ENCODE results near the gene NUDT15.

Gene NUDT15

DNA sequence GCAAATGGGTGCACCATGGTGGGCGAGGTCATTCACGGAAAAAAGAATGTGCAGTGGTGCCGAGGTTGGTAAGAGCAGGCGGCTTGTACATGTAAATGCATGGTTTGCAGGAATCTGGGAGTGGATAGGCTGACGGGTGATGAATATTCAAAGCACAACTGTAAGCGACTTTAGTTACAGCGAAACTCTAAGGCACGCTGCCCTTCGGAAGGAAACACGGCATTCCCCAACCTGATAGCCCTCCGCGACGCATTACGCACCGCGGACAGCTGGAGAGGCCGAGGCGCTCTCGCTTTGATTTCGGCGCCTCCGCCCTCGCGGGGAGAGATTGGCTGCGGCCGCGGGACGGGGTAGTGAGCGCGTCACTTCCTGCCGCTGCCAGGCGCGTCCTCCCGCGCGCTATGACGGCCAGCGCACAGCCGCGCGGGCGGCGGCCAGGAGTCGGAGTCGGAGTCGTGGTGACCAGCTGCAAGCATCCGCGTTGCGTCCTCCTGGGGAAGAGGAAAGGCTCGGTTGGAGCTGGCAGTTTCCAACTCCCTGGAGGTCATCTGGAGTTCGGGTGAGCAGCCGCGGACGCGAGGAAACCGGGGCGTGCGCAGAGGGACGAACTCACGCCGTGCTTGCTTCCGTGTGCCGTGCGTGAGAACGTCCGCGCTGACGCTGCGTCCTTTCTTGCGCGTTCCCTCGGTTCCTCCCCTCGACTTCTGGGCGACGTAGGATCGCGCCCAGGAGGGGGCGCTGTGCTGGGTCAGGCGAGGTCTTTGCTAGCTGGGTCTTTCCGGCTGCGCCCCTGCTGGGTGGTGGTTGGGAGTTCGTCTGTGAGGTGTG is at the start of gene NUDT15:
Gene NUDT15, plus strand, starts transcription at position 381 of the 828 bp plus-strand sequence. Its CDS starts 21 bp downstream, at position 402.
- DNase-seq, result peak; percentile 100

DNA sequence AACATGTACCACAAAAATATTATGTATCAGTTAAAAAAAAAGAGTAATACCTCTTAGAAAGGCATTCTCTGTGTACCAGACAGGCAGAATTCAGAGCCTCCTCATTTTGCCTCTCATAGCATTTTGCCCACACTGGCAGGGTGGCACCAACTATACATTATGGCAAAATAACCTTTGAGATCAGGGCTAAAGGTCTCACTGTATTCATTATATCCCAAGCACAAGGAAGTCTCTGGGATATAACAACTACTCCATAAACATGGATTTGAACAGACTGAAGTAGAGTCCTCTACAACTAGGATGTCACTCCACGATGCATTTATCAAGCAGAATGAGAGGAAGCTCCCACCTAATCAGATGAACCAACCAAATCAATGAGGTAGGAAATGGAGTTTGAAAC is 47.1 kb upstream of the NUDT15 start:
- no peak for DNase-seq

DNA sequence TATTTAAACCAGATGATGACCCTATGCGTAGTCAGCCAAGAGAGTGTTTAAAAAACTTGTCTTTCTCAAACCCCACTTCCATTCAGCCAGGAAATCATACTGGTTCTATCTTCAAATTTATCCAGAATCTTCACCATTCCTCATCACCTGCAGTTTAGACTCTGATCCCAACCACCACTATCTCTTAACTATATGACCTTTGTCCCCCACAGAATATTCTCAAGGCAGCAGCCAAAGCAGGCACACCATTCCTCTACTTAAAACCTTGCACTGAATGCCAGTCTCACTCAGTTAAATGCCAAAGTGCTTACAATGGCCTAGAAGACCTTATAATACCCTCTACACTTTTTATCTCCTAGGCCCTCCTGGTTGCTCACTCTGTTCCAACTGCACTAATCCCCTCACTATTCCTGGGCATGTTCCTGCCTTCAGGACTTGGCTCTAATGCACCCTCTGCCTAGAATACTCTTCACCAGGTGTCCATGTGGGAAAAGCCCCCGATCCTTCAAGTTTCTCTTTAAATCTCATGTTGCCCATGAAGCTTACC is 46.5 kb upstream of the NUDT15 start:
- no peak for DNase-seq

DNA sequence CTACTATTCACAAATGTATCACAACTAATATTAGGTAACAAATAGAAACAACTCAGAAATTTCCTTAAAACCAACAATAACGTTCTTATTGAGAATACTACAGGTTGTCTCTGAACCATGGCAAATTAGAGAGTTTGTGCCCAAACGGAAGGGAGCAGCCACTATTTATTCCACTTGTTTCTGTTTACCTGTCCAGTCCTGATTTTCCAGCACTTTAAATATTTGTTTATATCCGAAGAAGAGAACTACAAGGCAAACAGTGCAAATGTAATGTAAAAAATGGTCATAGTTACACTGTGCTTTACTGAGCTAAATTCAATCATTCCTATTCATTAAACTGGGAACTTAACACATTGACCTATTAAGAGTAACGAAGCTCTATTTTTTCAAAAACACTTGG is 45.7 kb upstream of the NUDT15 start:
- DNase-seq, result no peak

DNA sequence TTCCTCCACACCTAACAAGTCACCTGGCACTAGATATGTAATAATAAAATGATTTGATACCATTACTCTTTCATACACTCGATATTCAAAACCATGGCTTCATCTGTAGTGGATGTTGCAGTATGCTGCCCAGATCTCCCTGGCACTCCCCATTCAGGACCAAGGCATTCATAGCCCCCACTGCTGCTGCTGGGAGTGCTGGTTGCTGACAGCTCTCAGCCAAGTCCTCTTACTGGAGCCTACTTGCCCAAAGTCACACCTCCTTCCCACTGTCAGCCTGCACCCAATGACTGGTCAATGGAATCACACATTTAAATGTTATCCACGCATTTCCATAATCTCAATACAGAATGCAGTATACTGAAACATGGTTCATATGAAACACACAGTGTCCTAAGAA is 40.1 kb upstream of the NUDT15 start:
- no peak for DNase-seq

DNA sequence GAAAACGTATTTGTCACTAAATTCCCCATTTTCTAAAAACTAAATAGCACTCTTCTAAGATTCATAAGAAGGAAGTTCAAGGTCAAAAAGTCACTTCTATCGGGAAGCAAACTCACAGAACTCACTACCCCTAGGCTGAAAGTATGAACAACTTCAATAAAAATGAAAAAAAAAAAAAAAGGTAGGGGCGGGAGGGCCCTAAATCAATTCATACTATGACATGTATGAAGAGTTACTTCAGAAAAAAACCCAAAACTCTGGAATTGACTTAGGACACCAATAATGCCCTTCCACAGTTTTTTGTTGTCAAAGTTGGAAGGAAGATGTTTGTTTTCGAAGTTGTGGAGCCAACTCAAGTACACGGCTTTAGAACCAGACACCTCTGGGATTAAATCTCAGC is 37.6 kb upstream of the NUDT15 start:
- DNase-seq, result no peak

DNA sequence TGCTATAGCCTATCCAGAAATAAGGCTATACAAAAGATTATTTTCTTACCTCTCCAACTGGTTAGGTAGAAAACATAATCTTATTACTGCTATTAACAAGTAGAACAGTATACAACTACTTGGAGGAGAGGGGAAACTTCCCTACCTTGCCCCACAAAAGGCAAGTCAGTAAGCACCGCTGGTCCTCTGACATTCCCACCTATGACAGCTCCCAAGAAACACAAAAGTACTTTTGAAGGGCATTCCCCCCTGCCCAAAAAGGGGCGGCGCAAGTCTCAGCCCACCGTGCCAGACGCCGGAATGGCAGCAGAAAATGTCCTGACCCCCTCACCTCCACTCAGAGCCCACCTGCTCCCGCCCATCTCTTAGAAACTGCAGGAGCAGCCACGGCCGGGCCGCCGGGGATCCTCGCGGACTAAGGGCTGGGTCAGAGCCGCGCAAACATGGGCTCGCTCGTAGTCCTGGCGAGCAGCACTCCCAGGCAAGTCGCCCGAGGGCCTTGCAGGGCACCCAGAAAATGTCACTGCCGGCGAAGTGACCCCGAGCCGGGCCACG is 36.9 kb upstream of the NUDT15 start:
- DNase-seq, result no peak

DNA sequence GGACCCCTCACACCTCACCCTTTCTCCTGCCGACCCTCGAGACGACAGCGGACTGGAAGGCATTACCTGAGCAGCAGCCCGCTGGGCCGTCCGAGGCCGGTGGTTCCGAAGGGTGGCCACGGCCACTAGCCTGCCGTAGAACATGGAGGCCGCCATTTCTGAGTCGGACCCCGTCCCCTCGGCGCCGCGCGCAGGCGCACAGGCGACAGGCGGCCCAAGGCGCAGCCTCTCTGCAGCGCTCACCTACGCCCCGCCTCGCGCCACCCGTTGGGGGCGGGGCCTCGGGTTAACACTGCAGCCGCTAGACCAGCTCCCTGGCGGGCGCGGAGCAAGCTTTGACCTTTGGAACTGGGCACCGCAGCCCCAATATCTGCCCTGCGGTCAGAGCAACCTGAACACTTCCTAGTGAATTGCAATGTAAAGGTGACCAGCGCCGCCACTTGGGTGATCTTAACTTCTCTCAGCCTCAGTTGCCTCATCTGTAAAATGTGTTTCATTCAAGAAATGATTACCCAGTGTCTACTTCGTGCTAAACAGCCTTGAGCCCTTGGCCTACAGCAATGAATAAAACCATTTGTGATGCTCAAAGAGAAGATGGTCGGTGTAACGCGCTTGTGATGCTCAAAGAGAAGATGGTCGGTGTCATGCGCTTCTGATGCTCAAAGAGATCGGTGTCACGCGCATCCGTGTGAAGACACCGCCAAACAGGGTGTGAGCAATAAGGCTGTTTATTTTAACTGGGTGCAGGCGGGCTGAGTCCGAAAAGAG is 36.2 kb upstream of the NUDT15 start, which contains the start of gene SUCLA2:
Gene SUCLA2, minus strand, starts transcription at position 160 of the 768 bp plus-strand sequence. Its CDS starts 4 bp downstream, at position 156.
- DNase-seq, result peak; percentile 93

DNA sequence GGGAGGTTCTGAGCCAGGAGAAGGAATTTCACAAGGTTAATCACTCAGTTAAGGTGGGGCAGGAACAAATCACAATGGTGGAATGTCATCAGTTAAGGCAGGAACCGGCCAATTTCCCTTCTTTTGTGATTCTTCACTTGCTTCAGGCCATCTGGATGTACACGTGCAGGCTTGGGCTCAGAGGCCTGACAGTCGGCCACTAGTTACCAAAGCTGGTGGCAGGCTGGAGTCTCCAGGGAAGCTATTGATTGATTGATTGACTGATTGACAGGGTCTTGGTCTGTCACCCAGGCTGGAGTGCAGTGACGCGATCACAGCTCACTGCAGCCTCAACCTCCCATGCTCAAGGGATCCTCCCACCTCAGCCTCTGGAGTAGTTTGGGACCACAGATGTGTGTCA is 35.5 kb upstream of the NUDT15 start:
- DNase-seq, result peak; percentile 24

DNA sequence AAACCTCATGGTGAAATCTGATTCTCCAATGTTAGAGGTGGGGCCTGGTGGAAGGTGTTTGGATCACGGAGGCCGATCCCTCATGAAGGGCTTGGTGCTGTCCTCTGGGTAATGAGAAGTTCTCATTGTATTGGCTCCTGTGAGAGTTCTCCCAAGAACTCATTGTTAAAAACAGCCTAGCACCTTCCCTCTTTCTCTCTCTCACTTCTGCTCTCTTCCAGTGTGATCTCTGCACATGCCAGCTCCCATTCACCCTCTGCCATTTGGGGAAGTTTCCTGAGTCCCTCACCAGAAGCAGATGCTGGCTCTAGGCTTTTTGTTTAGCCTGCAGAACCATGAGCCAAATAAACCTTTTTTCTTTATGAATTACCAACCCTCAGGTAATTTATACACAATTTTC is 33.3 kb upstream of the NUDT15 start:
- no peak for DNase-seq

DNA sequence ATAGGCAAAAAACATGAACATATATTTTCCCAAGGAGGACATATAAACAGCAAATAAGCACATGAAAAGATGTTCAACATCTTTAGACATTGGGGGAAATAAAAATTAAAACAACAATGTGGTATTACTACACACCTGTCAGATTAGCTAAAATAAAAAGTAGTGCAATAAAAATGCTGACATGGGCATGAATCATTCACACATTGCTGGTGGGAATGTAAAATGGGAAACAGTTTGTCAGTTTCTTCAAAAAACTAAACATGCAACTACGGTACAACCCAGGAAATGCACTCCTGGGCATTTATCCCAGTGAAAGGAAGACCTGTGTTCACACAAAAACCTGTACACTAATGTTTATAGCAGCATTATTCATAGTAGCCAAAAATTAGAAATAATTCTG is 31.1 kb upstream of the NUDT15 start:
- DNase-seq, result no peak

DNA sequence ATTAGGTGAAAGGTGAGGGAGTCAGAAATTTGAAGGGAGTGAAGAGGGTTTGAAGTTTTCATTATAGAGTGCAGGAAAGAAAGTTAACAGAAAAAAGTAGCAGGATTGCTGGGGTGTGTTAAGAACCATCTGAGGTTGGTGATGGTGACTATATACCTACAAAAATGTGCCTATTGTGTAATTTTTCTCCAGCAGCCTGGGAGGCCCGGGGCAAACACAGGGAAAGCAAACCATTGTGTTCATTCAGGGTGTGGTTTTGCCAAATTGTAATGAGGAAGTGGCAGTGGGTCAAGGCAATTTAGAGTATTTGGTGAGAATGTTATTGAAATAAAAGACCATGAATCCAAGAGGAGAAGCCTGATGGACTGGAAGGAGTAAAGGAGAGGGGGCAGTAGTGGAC is 28.2 kb upstream of the NUDT15 start:
- DNase-seq, result no peak

DNA sequence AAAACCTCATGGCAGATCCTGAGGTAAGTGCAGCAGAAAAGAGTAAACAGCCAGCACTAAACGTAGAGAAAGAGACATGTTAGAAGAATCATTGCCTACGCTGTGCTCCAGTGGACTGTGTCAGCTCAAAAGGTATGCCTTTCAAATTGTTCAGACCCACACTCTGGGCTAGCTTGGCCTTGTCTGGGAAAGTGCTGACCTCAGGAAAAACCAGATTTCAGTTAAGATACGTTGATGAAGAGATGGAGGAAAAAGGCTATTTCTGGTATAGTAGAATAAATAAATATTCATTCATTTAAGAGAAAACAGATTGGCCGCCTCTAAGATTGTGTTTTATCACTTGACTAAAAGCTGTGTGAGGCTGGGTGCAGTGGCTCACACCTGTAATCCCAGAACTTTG is 26.8 kb upstream of the NUDT15 start:
- DNase-seq, result no peak

DNA sequence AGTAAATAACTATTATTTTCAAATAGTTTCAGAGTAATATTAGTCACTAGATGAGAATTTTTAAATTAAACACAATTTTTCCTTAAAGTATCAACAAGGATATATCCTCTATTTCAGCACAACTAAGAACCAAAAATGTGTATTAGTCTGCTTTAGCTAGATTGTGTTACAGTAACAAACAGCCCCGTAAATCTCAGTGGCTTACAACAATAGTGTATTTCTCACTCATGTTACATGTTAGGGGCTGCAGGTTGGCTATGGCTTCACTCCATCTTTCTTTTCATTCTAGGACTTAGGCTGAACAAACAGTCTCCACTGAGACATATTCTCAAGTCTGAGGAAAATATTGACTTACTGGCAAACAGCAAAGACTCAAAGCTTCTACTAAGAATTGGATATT is 24.9 kb upstream of the NUDT15 start:
- no peak for DNase-seq

DNA sequence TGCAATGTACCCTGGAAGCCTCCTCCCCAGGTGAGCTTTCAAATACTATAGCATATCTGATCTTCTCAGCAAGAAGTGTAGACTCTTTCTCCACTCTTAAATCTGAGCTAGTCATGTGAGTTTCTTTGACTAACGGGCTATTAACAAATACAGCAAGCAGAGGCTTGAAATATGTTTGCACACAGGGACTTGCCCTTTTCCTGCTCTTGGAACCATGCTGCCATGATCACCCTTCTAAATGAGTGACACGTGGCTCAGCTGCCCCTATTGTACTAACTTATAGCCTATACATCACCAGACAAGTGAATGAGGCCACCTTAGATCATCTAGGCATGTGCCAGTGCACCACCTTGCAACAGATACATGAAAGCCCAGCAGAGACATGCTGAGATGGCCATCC is 23.2 kb upstream of the NUDT15 start:
- no peak for DNase-seq

DNA sequence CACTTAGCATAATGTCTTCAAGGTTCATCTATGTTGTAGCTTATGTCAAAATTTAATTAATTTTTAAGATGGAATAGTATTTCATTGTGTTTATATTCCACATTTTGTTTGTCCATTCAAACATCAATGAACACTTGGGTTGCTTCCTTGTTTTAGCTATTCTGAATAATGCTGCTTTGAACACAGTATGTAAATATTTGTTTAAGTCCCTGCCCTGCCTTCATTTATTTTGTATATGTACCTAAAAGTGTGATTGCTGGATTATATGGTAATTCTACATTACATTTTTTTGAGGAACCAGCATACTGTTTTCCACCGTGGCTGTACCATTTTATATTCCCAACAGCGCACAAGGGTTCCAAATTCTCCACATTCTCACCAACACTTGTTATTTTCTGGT is 18.9 kb upstream of the NUDT15 start:
- DNase-seq, result no peak

DNA sequence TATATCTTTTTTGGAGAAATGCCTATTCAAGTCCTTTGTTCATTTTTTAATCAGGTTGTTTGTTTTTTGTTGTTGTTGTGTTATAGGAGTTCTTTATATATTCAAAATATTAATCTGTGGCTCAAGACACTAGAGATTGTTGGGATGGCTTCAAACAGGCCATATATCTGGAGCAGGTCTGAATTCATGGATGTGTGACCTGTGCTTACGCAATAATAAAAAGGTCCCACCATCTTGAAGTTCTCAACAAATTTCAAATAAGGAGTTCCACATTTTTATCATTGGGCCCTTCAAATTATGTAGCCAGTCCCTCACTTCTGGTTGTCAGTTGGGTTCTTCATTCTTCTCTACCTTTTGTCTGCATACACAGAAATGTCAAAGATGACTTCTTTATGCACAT is 17.7 kb upstream of the NUDT15 start:
- no peak for DNase-seq

DNA sequence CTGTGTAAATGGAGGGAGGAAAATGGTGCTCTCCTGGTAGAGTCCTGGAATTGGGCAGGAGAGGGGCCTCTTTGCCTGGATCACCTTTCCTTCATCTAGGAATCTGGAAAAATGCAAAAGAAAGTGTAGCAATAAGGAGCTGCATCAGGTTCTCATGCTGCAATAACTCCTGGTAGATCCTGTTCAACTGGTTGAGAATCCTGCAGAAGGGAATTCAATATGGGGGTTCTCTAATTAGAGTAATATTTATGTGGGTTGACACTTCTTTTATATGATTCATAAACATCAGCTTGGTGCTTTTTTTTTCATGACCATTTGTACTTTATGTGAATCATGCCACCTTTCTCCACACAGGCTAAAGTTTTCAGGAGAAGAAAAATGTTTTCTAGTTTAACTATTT is 9.5 kb upstream of the NUDT15 start:
- no peak for DNase-seq

DNA sequence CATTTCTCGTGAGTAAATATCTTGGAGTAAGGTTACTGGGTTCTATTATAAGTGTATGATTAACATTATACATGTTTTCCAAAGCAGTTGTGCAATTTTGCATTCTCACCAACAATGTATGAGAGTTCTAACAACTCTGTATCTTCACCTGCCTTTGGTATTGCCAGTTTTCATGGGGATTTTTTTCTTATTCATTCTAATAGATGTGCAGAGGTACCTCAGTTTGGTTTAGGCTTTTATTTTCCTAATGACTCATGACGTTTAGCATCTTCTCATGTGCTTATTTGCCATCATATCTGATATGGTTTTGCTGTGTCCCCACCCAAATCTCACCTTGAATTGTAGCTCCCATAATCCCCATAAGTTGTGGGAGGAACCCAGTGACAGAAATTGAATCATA is 7.7 kb upstream of the NUDT15 start:
- DNase-seq, result no peak

DNA sequence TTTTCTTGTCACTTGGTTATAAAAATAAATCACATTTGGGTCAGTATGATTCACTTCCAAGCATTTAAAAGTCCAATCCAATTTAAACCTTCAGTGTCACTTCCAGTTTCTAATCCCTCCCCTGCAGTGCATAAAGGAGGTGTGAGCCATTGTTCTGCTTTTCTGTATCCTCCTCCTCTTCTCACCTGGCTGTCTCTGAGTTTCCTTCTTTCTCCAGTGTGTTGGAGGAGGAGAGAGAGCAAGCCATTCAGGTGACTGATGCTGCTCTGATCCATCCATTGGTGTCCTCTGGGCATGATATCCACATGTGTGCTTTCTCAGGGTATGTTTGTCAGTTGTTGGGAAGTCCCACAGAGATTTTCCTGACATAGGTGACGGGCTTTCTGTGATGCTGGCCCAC is 1.2 kb downstream of the NUDT15 start:
- DNase-seq, result no peak

DNA sequence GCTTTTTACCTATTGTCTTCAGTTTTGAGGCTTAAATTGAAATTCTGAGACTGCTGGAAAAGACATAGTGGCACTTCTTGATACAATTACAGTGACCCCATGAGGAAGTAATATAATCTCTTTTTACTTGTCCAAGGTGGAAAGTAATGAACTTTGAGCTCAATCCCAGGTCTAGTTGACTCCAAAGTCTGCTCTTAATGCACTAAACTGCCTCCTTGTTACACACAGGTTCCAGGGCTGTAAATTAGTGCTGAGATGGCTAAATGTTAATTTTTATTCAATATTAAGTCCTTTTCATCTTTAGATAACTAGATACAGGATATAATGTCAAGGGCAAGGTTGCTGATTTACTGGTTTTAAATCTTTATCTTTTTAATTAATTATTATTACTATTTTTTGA is 2.5 kb downstream of the NUDT15 start:
- no peak for DNase-seq

DNA sequence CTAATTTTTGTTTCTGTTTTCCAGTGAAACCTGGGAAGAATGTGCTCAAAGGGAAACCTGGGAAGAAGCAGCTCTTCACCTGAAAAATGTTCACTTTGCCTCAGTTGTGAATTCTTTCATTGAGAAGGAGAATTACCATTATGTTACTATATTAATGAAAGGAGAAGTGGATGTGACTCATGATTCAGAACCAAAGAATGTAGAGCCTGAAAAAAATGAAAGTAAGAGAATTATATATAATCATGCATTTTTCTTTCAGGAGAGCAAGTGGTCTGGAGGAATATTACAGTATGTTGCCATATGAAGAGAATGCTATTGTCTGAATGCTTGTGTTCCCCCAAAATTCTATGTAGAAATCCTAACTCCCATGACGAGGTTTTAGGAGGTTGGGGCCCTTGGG is 3.4 kb downstream of the NUDT15 start:
- DNase-seq, result no peak

DNA sequence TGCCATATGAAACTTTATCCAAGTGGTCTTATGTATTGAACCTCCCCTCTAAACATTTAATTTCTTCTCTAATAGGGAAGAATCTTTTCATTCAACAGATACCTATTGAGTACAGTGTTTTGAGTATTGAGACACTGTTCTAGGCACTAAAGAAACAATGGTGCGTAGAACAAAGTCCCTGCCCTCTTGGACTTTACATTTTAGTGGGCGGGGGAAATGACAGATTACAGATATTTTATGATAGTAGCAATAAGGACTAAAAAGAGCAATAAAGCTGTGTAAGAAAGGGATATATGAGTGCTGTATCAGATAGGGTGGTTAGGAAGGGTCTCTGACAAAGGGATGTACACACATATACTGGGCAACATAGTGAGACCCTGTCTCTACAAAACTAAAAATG is 5.4 kb downstream of the NUDT15 start:
- DNase-seq, result no peak

Measured in retina (tissue), 1 donor.